Measurements from ENCODE around the gene HS3ST6.
"Not testable (repeated sequence)": the region's sequence is repeated elsewhere in the genome, so short reads cannot be mapped to it uniquely, and the experiment has no call there.

Gene HS3ST6

DNA sequence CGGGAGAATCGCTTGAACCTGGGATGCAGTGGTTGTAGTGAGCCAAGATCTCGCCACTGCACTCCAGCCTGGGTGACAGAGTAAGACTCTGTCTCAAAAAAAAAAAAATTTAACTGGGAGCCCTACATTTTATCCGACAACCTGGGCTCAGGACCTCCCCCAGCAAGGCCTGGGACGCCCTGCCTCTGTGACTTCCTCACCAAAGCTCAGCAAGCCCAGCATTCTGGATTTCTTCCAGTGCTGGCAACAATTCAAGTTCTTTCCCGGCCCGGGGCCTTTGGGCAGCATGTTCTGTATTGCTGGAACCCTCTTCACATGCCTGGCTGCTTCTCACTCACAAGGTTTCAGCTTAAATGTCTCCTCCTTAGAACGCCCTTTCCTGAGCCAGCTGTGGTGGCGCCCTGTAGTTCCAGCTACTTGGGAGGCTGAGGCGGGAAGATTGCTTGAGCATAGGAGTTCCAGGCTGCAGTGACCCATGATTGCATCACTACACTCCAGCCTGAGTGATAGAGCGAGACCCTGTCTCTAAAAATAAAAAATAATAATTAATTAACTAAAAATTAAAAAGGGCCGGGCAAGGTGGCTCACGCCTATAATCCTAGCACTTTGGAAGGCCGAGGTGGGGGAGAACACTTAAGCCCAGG is 30.4 kb downstream of the HS3ST6 start:
- DNase-seq (ENCODE audit: insufficient read length, low spot score) (no peak), FAIRE-seq (no peak)
- TF ChIP-seq SPI1 (IDR thresholded peaks at IDR 0.05; ENCODE audit: low read depth, low read length) (no peak), POLR2A (IDR thresholded peaks at IDR 0.05; ENCODE audit: low read depth, low read length) (no peak), POU2F2 (IDR thresholded peaks at IDR 0.05; ENCODE audit: low read depth, low read length) (no peak), PAX5 (IDR thresholded peaks at IDR 0.05; ENCODE audit: insufficient read depth, low read length, severe bottlenecking) (no peak), TAF1 (IDR thresholded peaks at IDR 0.05; ENCODE audit: low read depth, low read length) (no peak), POLR2AphosphoS5 (IDR thresholded peaks at IDR 0.05; ENCODE audit: low read depth, low read length) (no peak)

DNA sequence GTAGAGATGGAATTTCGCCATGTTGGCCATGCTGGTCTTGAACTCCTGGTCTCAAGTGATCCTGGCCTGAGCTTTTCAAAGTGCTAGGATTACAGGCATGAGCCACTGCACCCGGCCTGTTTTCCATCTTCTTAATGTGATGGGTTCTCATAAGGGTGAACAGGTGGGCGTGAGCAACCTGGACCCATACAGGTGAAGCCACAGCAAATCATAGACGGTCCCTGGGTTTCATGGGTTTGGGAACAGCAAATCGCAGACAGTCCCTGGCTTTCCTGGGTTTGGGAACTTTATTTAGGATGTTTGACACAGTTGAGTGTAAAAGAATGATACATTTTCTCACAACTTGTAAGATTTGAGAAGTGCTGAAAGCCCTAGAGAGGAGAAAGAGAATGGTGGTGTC is 33.3 kb downstream of the HS3ST6 start:
- DNase-seq (ENCODE audit: insufficient read length, low spot score) (no peak), FAIRE-seq (no peak)
- TF ChIP-seq POU2F2 (IDR thresholded peaks at IDR 0.05; ENCODE audit: low read depth, low read length) (no peak), PAX5 (IDR thresholded peaks at IDR 0.05; ENCODE audit: insufficient read depth, low read length, severe bottlenecking) (no peak), SPI1 (IDR thresholded peaks at IDR 0.05; ENCODE audit: low read depth, low read length) (no peak), POLR2A (IDR thresholded peaks at IDR 0.05; ENCODE audit: low read depth, low read length) (no peak), TAF1 (IDR thresholded peaks at IDR 0.05; ENCODE audit: low read depth, low read length) (no peak), POLR2AphosphoS5 (IDR thresholded peaks at IDR 0.05; ENCODE audit: low read depth, low read length) (no peak)

DNA sequence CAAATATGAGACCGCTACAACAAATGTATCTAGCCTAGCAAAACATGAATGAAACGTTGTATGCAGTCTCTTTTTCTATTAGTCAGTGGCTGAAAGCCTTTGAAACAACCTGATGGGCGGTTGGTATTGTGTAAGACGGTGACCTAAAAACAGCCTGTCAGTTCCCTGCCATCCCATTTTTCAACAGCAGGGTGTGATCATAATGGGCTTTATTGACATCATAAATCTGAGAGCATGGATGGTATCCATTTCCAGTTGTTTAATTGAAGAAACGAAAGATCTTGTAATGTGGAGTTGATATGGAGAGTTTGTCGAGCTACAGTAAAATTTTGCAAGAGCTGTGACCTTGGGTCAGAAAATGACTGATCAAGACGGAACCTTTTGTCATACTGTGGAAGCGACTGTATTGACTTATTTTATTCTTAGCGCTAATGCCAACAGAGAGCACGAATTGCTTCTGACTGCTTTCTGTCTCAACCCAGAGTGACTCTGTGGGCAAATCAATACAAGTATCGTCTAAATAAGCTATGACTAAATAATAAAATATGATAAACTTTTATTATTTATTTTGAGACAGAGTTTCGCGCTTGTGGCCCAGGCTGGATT is 34.0 kb downstream of the HS3ST6 start:
- no peak for TF ChIP-seq PAX5 (IDR thresholded peaks at IDR 0.05; ENCODE audit: insufficient read depth, low read length, severe bottlenecking)
- no peak for TF ChIP-seq SPI1 (IDR thresholded peaks at IDR 0.05; ENCODE audit: low read depth, low read length)
- no peak for TF ChIP-seq POLR2A (IDR thresholded peaks at IDR 0.05; ENCODE audit: low read depth, low read length)
- no peak for TF ChIP-seq POU2F2 (IDR thresholded peaks at IDR 0.05; ENCODE audit: low read depth, low read length)
- TF ChIP-seq TAF1 (IDR thresholded peaks at IDR 0.05; ENCODE audit: low read depth, low read length): no peak
- TF ChIP-seq POLR2AphosphoS5 (IDR thresholded peaks at IDR 0.05; ENCODE audit: low read depth, low read length): no peak
- DNase-seq (ENCODE audit: insufficient read length, low spot score): no peak
- no peak for FAIRE-seq

DNA sequence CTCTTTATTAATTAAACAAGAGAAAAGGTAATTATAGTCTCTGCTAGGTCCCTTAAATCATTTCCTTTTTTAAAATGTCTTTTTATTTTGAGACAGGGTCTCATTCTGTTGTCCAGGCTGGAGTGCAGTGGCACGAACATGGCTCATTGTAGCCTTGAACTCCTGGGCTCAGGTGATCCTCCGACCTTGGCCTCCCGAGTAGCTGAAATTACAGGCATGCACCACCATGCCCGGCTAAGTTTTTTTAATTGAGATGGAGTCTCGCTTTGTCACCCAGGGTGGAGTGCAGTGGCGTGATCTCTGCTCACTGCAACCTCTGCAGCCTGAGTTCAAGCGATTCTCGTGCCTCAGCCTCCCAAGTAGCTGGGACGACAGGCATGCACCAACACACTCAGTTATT is 37.0 kb downstream of the HS3ST6 start:
- not testable (repeated sequence) for DNase-seq (ENCODE audit: insufficient read length, low spot score); FAIRE-seq

DNA sequence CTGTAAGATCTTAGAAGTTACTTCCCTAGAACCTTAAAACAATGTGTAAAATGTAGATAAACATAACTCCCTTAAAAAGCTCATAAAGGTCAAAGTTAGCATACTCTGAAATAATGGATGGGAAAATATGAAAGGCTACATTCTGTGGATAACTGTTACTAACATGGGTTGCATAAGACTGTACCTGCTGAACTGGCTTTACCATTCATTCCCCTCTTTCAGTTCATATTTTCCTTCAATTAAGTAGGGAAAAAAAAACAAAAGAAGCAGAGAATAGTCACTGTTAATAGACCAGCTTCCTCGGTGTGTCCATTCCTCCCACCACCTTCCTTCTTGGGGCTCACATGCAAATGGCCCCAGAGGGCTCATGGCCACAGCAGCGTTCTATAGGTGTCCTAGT is 38.7 kb downstream of the HS3ST6 start:
- TF ChIP-seq POU2F2 (IDR thresholded peaks at IDR 0.05; ENCODE audit: low read depth, low read length) (no peak), TAF1 (IDR thresholded peaks at IDR 0.05; ENCODE audit: low read depth, low read length) (no peak), POLR2A (IDR thresholded peaks at IDR 0.05; ENCODE audit: low read depth, low read length) (no peak), POLR2AphosphoS5 (IDR thresholded peaks at IDR 0.05; ENCODE audit: low read depth, low read length) (no peak), SPI1 (IDR thresholded peaks at IDR 0.05; ENCODE audit: low read depth, low read length) (no peak)
- DNase-seq (ENCODE audit: insufficient read length, low spot score): no peak
- FAIRE-seq: no peak

DNA sequence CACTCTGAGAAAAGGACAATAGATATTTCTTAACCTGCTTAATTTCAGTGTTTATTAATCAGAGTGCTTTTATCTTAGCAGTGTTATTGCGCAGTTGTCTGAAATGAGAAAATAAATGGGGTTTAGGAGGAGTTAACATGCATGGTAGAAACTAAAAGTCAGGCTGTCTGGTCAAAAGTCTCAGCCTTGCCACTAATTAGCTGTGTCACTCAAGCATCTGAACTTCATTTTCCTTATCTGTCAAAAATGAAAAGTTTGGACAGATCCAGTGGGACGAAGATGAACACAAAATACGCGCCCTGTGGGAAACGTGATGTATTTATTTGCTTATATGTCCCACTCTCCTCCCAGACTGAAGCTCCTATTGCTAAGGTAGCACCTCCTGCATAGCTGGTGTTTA is 40.0 kb downstream of the HS3ST6 start:
- TF ChIP-seq POLR2AphosphoS5 (IDR thresholded peaks at IDR 0.05; ENCODE audit: low read depth, low read length): no peak
- no peak for TF ChIP-seq SPI1 (IDR thresholded peaks at IDR 0.05; ENCODE audit: low read depth, low read length)
- TF ChIP-seq POLR2A (IDR thresholded peaks at IDR 0.05; ENCODE audit: low read depth, low read length): no peak
- no peak for TF ChIP-seq POU2F2 (IDR thresholded peaks at IDR 0.05; ENCODE audit: low read depth, low read length)
- no peak for TF ChIP-seq TAF1 (IDR thresholded peaks at IDR 0.05; ENCODE audit: low read depth, low read length)
- no peak for TF ChIP-seq PAX5 (IDR thresholded peaks at IDR 0.05; ENCODE audit: insufficient read depth, low read length, severe bottlenecking)
- DNase-seq (ENCODE audit: insufficient read length, low spot score) (no peak), FAIRE-seq (no peak)

DNA sequence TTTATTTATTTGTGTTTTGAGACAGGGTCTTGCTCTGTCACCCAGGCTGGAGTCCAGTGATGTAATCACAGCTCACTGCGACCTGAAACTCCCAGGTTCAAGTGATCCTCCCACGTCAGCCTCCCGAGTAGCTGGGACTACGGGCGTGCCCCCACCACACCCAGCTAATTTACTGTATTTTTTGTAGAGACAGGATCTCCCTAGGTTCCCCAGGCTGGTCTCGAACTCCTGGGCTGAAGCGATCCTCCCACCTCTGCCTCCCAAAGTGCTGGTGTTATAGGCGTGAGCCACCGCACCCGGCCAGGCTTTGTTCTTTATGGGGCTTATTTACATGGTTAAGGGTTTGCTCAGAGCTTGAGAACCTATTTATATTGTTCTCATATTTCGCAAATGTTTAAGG is 40.4 kb downstream of the HS3ST6 start:
- no peak for FAIRE-seq
- TF ChIP-seq POU2F2 (IDR thresholded peaks at IDR 0.05; ENCODE audit: low read depth, low read length) (no peak), TAF1 (IDR thresholded peaks at IDR 0.05; ENCODE audit: low read depth, low read length) (no peak), SPI1 (IDR thresholded peaks at IDR 0.05; ENCODE audit: low read depth, low read length) (no peak), PAX5 (IDR thresholded peaks at IDR 0.05; ENCODE audit: insufficient read depth, low read length, severe bottlenecking) (no peak), POLR2A (IDR thresholded peaks at IDR 0.05; ENCODE audit: low read depth, low read length) (no peak)
- DNase-seq (ENCODE audit: insufficient read length, low spot score): no peak

DNA sequence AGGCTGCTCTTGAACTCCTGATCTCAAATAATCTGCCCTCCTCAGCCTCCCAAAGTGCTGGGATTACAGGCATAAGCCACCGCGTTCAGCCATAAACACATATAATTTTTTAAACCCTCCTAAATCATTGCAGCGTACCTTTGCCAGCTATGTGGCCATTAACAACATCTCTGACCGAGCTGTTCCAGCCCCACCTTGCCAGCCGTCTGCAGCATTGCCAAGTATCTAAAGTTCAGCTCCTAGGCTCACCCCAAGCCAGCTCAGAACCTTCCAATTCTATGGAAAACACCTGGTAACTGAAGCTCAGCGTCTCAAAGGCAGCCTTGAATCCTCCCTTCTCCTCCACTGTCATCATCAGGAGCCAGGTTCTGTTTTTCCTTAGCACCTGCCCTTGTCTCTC is 41.1 kb downstream of the HS3ST6 start:
- FAIRE-seq (no peak), DNase-seq (ENCODE audit: insufficient read length, low spot score) (no peak)
- TF ChIP-seq SPI1 (IDR thresholded peaks at IDR 0.05; ENCODE audit: low read depth, low read length) (no peak), POU2F2 (IDR thresholded peaks at IDR 0.05; ENCODE audit: low read depth, low read length) (no peak), POLR2AphosphoS5 (IDR thresholded peaks at IDR 0.05; ENCODE audit: low read depth, low read length) (no peak), PAX5 (IDR thresholded peaks at IDR 0.05; ENCODE audit: insufficient read depth, low read length, severe bottlenecking) (no peak), TAF1 (IDR thresholded peaks at IDR 0.05; ENCODE audit: low read depth, low read length) (no peak), POLR2A (IDR thresholded peaks at IDR 0.05; ENCODE audit: low read depth, low read length) (no peak)

DNA sequence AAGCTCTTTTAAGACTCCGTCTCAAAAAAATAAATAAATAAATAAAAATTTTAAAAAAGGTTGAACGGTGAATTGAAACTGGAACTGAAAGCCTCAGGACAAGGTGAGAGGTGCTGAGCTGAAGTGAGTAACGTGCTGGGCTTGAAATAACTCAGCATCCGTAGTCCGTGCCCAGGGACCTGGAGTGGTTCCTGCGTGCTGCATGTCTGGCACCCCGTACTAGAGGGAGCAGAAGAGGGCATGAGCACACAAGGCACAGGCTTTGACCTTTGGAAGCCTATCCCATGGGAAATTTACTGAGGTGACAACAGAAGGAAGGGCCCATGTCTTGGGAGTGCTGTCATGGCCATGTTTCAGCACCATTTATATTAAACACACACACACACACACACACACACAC is 41.7 kb downstream of the HS3ST6 start:
- FAIRE-seq (no peak), DNase-seq (ENCODE audit: insufficient read length, low spot score) (no peak)
- peak; percentile 2; the same call in 1 of the 2 replicates for TF ChIP-seq SPI1 (IDR thresholded peaks at IDR 0.05; ENCODE audit: low read depth, low read length)
- no peak for TF ChIP-seq PAX5 (IDR thresholded peaks at IDR 0.05; ENCODE audit: insufficient read depth, low read length, severe bottlenecking)
- no peak for TF ChIP-seq POLR2AphosphoS5 (IDR thresholded peaks at IDR 0.05; ENCODE audit: low read depth, low read length)
- no peak for TF ChIP-seq POLR2A (IDR thresholded peaks at IDR 0.05; ENCODE audit: low read depth, low read length)
- no peak for TF ChIP-seq POU2F2 (IDR thresholded peaks at IDR 0.05; ENCODE audit: low read depth, low read length)
- no peak for TF ChIP-seq TAF1 (IDR thresholded peaks at IDR 0.05; ENCODE audit: low read depth, low read length)

DNA sequence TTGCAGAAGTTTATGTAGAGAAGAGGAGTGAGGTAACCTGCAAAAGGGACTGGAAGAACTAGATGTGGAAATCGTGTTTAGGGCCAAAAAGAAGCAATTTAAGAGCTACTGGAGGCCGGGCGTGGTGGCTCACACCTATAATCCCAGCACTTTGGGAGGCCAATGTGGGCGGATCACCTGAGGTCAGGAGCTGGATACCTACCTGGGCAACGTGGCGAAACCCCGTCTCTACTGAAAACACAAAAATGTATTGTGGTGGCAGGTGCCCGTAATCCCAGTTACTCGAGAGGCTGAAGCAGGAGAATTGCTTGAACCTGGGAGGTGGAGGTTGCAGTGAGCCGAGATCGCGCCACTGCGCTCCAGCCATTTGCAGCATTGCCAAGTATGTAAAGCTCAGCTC is 42.1 kb downstream of the HS3ST6 start:
- not testable (repeated sequence) for DNase-seq (ENCODE audit: insufficient read length, low spot score)

More for the DNA sequence above, 42.1 kb downstream of the HS3ST6 start:
- peak; percentile 51 for FAIRE-seq

Data from GM12891 (cell line).